Measurements from ENCODE around the gene PKNOX2.

PKNOX2 gene

DNA sequence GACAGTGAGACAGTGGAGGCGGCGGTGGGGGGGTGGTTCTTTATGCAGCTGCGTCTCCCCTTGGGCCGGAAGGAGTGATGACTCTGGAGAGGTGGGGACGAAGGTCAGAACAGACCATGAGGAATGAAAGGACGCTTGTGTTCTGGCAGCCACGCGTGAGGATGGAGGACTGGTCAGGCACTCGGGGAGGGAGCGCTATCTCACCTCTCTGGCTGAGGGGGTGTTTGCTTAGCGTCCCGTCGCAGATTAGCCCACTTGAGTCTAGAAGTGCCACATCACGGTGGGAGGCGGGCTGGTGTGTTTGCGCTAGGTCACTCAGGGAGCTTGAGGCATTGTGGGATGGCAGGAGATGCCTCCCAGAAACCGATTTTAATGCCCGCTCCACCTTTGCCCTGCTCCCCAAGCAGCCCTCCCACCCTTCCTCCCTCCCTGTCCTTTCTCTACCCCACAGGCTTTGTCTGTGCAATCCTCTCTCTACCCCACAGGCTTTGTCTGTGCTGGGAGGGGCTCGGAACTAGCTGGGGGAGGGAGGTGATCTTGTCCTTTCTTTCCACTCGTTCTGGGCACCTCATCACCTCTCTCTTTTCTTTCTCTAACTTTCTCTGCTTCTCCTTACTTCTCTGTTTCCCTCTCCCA is 97.8 kb downstream of the PKNOX2 start:
- DNase-seq (ENCODE audit: low read depth in 2 of 2): no peak

GRCh38 chr11:125262830-125263218 is 98.3 kb downstream of the PKNOX2 start:
- no peak for DNase-seq (ENCODE audit: low read depth in 2 of 2)

DNA sequence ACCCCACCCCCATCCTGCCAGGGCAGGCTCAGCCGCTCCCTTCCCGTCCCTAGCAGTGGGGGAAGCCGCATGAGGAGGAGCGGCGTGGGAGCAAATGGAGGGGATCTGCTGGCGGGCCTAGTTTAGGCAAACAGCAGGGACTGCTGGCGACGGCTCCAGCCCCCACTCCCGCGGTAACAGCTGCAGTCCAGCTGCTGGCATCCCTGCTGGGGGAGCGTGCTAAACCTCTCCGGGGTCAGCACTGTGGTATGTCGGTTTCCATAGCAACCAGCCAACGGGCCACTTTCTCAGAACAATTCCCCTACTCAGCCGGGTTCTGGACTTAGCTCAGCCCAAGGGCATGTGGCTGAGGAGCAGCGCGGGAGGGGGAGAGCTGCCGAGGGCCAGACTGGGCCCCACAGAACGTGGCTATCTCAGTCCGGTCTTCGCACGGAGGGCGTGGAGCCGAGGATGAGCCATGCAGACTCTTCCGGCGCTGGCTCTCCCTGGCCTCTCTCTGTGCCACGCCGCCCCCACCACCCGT is 98.8 kb downstream of the PKNOX2 start:
- no peak for DNase-seq (ENCODE audit: low read depth in 2 of 2)

- no peak for DNase-seq (ENCODE audit: low read depth in 2 of 2)
These were observed 99.8 kb downstream of the PKNOX2 start for GRCh38 chr11:125264100-125265022.

DNA sequence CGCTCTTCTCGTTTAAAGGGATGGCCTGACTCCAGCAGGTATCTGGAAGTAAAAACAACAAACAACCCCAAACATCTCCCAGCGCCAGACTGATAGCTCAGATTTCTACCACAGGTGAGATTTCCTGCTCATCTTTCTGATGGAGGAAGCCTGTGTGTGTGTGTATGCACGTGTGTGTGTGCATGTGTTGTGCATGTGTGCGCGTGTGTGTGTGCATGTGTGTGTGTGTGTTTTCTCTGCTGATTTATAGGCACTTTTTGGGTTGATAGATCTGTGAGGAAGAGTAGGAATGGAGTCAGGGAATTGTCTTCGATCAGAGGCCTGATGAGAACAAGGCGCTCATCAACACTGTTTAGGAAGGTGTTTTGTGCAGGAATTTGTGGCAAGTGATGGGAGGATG is 103.0 kb downstream of the PKNOX2 start:
- DNase-seq (ENCODE audit: low read depth in 2 of 2): no peak

DNA sequence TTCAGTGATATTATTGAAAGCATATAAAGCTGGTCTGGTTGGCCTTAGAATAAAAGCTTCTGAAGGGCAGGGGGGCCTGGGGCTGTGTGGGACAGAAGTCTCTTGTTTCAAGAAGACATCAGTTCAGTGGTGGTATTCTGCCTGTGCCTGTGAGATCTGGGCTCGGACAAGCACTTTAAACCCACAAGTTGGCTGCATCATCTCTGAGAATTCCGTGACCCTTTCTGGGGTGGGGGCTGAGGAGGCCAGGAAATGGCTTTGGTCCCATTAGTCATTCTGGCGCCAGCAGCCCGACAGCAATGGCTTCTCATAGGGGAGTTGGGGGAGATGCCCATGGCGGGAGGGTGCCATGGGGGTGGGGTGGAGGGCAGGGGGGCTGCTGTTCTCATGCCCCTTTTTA is 104.1 kb downstream of the PKNOX2 start:
- no peak for DNase-seq (ENCODE audit: low read depth in 2 of 2)

GRCh38 chr11:125270106-125270505 is 105.6 kb downstream of the PKNOX2 start:
- no peak for DNase-seq (ENCODE audit: low read depth in 2 of 2)

DNA sequence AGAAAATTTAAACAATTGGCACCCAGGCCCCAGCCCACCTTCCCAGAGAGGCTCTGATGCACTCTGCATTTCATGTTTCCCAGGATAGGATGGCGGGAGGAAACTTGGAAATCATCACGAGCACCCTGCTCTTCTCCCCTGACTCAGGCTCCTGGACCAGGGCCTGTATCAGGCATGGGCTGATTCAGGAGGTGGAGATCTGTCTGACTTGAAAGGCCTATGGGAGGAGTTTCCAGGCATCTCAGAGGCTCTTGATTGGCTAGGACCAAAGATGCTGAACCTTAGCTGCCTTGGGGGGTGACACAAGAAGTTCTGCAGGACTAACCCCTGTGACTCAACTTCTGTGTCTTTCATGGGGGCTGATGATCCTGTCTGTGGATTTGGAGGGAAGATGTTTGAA is 106.2 kb downstream of the PKNOX2 start:
- DNase-seq (ENCODE audit: low read depth in 2 of 2): no peak

GRCh38 chr11:125271483-125272091 is 107.0 kb downstream of the PKNOX2 start:
- no peak for DNase-seq (ENCODE audit: low read depth in 2 of 2)

DNA sequence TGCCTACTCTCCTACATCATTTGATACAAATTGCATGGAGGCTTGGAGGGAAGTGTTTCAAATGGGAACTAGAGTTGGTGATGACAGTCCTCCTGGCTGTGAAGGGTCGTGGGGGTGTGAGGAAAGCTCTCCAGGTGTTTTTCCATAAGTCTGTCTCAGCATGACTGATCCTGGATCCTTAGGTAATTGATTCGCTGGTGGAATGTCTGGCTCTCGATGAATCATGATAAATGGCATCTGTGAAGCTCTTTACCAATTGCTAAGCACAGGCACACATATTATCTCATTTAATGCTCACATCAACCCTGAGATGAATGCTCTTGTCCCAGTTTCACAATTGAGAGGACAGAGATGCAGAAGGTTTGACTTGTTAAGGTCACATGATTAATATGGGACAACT is 107.5 kb downstream of the PKNOX2 start:
- no peak for DNase-seq (ENCODE audit: low read depth in 2 of 2)

- no peak for DNase-seq (ENCODE audit: low read depth in 2 of 2)
These were observed 108.3 kb downstream of the PKNOX2 start for GRCh38 chr11:125272821-125273220.

DNA sequence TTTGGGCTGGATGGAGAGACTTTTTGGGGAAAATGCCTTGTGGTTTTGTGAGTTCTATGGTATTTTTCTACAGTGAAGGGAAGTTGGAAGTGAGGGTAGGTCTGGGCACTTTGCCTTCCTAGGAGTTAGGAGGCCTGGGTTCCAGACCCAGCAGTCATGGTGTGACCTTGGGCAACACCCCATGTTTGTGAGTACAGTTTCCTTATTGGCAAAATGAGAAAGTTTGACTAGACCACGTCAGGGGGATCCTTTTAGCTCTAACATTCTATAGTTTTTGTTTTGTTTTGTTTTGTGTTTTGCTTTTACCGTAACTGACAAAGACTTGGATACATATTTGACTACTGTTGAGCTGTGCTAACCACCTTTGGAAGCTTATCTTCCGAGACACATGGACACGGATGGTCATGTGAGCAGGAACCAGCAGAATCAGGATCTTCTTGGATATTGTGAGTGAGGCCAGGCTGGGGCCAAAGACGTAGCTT is 109.0 kb downstream of the PKNOX2 start:
- no peak for DNase-seq (ENCODE audit: low read depth in 2 of 2)

DNA sequence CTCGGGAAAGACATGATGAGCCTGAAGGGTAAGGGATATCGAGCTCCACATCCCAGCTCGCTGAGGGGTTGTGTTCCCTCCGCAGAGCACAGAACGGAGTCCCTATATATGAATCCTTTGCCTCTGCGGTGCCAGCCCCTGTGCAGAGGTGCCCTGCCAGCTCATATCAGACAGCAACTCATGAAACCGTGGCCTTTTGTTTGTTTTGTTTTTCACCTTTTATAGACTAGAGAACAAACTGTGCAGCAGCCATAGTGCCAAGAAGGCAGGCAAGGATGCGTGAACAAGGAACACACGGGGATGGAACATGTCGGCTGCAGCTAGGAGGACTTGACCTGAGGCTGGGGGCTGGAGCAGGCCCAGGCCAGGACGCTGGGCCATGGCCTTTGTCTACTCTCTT is 109.8 kb downstream of the PKNOX2 start:
- DNase-seq (ENCODE audit: low read depth in 2 of 2): no peak

DNA sequence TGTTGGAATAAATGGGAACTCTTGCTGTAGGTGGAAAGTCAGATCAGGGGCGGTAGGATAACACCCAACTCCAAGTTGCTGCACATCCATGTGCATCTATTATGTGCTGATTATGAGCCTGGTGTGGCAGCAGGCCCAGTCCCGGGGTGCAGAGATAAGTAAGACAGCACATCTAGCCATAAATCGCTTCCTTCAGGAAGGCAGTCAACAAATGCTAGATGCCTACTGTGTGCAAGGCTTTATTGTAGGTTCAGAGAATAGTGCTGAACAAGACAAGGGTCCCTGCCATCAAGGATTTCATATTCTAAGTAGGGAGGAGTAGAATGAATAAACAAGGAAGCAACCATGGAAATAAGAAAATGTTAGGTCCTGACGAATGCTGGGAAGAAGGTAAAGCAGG is 110.2 kb downstream of the PKNOX2 start:
- DNase-seq (ENCODE audit: low read depth in 2 of 2): no peak

GRCh38 chr11:125275905-125276618 is 111.5 kb downstream of the PKNOX2 start:
- DNase-seq (ENCODE audit: low read depth in 2 of 2): no peak

DNA sequence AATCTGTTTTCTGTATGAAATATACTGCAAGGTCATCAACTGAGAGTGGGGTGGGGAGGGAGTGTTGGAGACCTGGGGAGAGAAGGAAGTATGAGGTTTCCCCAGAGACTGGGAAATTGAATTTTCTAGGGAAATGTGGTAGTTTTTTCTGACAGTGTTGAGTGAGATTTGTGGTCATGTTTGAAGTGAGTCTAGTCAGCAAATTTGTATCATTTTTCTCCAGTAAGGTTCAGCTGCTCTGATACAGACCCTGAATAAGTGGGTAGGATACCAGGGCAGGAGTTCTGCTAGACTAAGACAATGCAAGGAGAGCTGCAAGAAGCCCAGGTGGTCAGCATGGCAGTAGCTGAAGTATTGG is 112.0 kb downstream of the PKNOX2 start:
- no peak for DNase-seq (ENCODE audit: low read depth in 2 of 2)

- no peak for DNase-seq (ENCODE audit: low read depth in 2 of 2)
These were observed 115.3 kb downstream of the PKNOX2 start for GRCh38 chr11:125279676-125280418.

- no peak for DNase-seq (ENCODE audit: low read depth in 2 of 2)
These were observed 116.1 kb downstream of the PKNOX2 start for GRCh38 chr11:125280646-125281045.

GRCh38 chr11:125281831-125282595 is 117.5 kb downstream of the PKNOX2 start:
- no peak for DNase-seq (ENCODE audit: low read depth in 2 of 2)

DNA sequence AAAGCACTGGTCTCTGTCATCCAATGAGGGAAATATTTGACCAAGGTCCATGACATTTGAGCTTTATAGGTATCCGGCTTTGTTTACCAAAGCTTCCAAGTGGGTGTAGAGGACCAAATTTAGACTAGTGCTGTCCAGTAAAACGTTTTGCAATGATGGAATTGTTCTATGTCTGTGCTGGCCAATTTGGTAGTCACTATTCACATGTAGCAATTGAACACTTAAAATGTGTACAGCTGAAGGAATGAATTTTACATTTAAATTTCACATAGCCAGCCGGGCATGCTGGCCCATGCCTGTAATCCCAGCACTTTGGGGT is 118.0 kb downstream of the PKNOX2 start:
- DNase-seq (ENCODE audit: low read depth in 2 of 2): no peak
